ENCODE data around the gene FBXO24. TPM values are rescaled to one million over a fixed set of nuclear protein-coding genes. Genes with fewer than 3 reads are reported as not detected.

FBXO24 gene
- total and polyA plus RNA-seq, 4 donors, result 0.40 to 2.6 (median 1.5) TPM

- Histone ChIP-seq H3K4me3 (ENCODE audit: low read depth, low read length) (no peak overlapping the region), H3K27me3 (ENCODE audit: control insufficient read depth, insufficient read depth, low read length) (peaks cover 9% of the 10 kb centered on the region), H3K9me3 (ENCODE audit: control insufficient read depth, insufficient read depth, low read length) (no peaks in the 10 kb centered on the region), H3K36me3 (ENCODE audit: control insufficient read depth, insufficient read depth, low read length) (peaks cover 63% of the 10 kb centered on the region), H3K4me1 (ENCODE audit: control insufficient read depth, insufficient read depth, low read length) (peaks cover 31% of the 10 kb centered on the region), H3K27ac (ENCODE audit: low read depth, low read length) (no peak overlapping the region)
- WGBS (ENCODE audit: insufficient coverage), result 94% methylated on average over 30 of the region's 30 CpGs
- no peak for DNase-seq (ENCODE audit: low read depth in 4 of 6, low spot score in 6 of 6)
Observed at GRCh38 chr7:100572949-100573675, 13.0 kb upstream of the FBXO24 start.

GRCh38 chr7:100573691-100574361 is 12.3 kb upstream of the FBXO24 start, which contains the start of gene SAP25:
TSS of gene SAP25 (minus strand) at chr7:100573900. CDS start at chr7:100573742, 158 bp downstream.
- DNase-seq (ENCODE audit: low read depth in 4 of 6, low spot score in 6 of 6), result no peak
- Histone ChIP-seq H3K36me3 (ENCODE audit: control insufficient read depth, insufficient read depth, low read length) (peaks cover 70% of the 10 kb centered on the region), H3K27ac (ENCODE audit: low read depth, low read length) (no peak within 1 kb of the TSS), H3K27me3 (ENCODE audit: control insufficient read depth, insufficient read depth, low read length) (peaks cover 9% of the 10 kb centered on the region), H3K4me1 (ENCODE audit: control insufficient read depth, insufficient read depth, low read length) (peaks cover 24% of the 10 kb centered on the region), H3K4me3 (ENCODE audit: low read depth, low read length) (no peak within 1 kb of the TSS), H3K9me3 (ENCODE audit: control insufficient read depth, insufficient read depth, low read length) (no peaks in the 10 kb centered on the region)
- WGBS (ENCODE audit: insufficient coverage), result 89% methylated on average over 60 of the region's 70 CpGs

GRCh38 chr7:100574362-100575205 is 11.5 kb upstream of the FBXO24 start:
- no peaks in the 10 kb centered on the region for H3K9me3 ChIP-seq (ENCODE audit: control insufficient read depth, insufficient read depth, low read length)
- no peak overlapping the region for H3K27ac ChIP-seq (ENCODE audit: low read depth, low read length)
- H3K27me3 ChIP-seq (ENCODE audit: control insufficient read depth, insufficient read depth, low read length), result peaks cover 9% of the 10 kb centered on the region
- no peak overlapping the region for H3K4me3 ChIP-seq (ENCODE audit: low read depth, low read length)
- H3K36me3 ChIP-seq (ENCODE audit: control insufficient read depth, insufficient read depth, low read length), result peaks cover 77% of the 10 kb centered on the region
- 90% methylated on average over 29 of the region's 44 CpGs for WGBS (ENCODE audit: insufficient coverage)
- no peak for DNase-seq (ENCODE audit: low read depth in 4 of 6, low spot score in 6 of 6)
- H3K4me1 ChIP-seq (ENCODE audit: control insufficient read depth, insufficient read depth, low read length), result peaks cover 18% of the 10 kb centered on the region

- DNase-seq (ENCODE audit: low read depth in 4 of 6, low spot score in 6 of 6), result no peak
- H3K27ac ChIP-seq (ENCODE audit: low read depth, low read length), result no peak overlapping the region
Observed at GRCh38 chr7:100575206-100575631, 10.9 kb upstream of the FBXO24 start.

GRCh38 chr7:100575746-100576383 is 10.3 kb upstream of the FBXO24 start:
- Histone ChIP-seq H3K4me3 (ENCODE audit: low read depth, low read length) (no peak overlapping the region), H3K36me3 (ENCODE audit: control insufficient read depth, insufficient read depth, low read length) (peaks cover 90% of the 10 kb centered on the region), H3K27ac (ENCODE audit: low read depth, low read length) (no peak overlapping the region), H3K9me3 (ENCODE audit: control insufficient read depth, insufficient read depth, low read length) (no peaks in the 10 kb centered on the region), H3K27me3 (ENCODE audit: control insufficient read depth, insufficient read depth, low read length) (peaks cover 6% of the 10 kb centered on the region), H3K4me1 (ENCODE audit: control insufficient read depth, insufficient read depth, low read length) (peaks cover 6% of the 10 kb centered on the region)
- WGBS (ENCODE audit: insufficient coverage), result 90% methylated on average over 14 of the region's 17 CpGs
- DNase-seq (ENCODE audit: low read depth in 4 of 6, low spot score in 6 of 6), result no peak

More at GRCh38 chr7:100575206-100575631, 10.9 kb upstream of the FBXO24 start:
- no peak overlapping the region for H3K4me3 ChIP-seq (ENCODE audit: low read depth, low read length)
- H3K36me3 ChIP-seq (ENCODE audit: control insufficient read depth, insufficient read depth, low read length), result peaks cover 84% of the 10 kb centered on the region
- WGBS (ENCODE audit: insufficient coverage), result 86% methylated on average over 11 of the region's 14 CpGs
- H3K27me3 ChIP-seq (ENCODE audit: control insufficient read depth, insufficient read depth, low read length), result peaks cover 9% of the 10 kb centered on the region
- H3K4me1 ChIP-seq (ENCODE audit: control insufficient read depth, insufficient read depth, low read length), result peaks cover 12% of the 10 kb centered on the region
- H3K9me3 ChIP-seq (ENCODE audit: control insufficient read depth, insufficient read depth, low read length), result no peaks in the 10 kb centered on the region

GRCh38 chr7:100576384-100576993 is 9.6 kb upstream of the FBXO24 start:
- Histone ChIP-seq H3K27ac (ENCODE audit: low read depth, low read length) (no peak overlapping the region), H3K9me3 (ENCODE audit: control insufficient read depth, insufficient read depth, low read length) (no peaks in the 10 kb centered on the region), H3K36me3 (ENCODE audit: control insufficient read depth, insufficient read depth, low read length) (peaks cover 92% of the 10 kb centered on the region), H3K4me3 (ENCODE audit: low read depth, low read length) (no peak overlapping the region), H3K4me1 (ENCODE audit: control insufficient read depth, insufficient read depth, low read length) (peaks cover under 1% of the 10 kb centered on the region), H3K27me3 (ENCODE audit: control insufficient read depth, insufficient read depth, low read length) (peaks cover under 1% of the 10 kb centered on the region)
- no peak for DNase-seq (ENCODE audit: low read depth in 4 of 6, low spot score in 6 of 6)
- WGBS (ENCODE audit: insufficient coverage), result 95% methylated on average over 12 of the region's 13 CpGs

GRCh38 chr7:100577103-100577502 is 9.0 kb upstream of the FBXO24 start:
- Histone ChIP-seq H3K4me1 (ENCODE audit: control insufficient read depth, insufficient read depth, low read length) (no peaks in the 10 kb centered on the region), H3K27ac (ENCODE audit: low read depth, low read length) (no peak overlapping the region), H3K9me3 (ENCODE audit: control insufficient read depth, insufficient read depth, low read length) (no peaks in the 10 kb centered on the region), H3K27me3 (ENCODE audit: control insufficient read depth, insufficient read depth, low read length) (no peaks in the 10 kb centered on the region), H3K4me3 (ENCODE audit: low read depth, low read length) (no peak overlapping the region), H3K36me3 (ENCODE audit: control insufficient read depth, insufficient read depth, low read length) (peaks cover 98% of the 10 kb centered on the region)
- no peak for DNase-seq (ENCODE audit: low read depth in 4 of 6, low spot score in 6 of 6)
- WGBS (ENCODE audit: insufficient coverage), result 89% methylated on average over 19 of the region's 24 CpGs

GRCh38 chr7:100577507-100577906 is 8.6 kb upstream of the FBXO24 start:
- WGBS (ENCODE audit: insufficient coverage), result 95% methylated on average over 13 of the region's 14 CpGs
- Histone ChIP-seq H3K27ac (ENCODE audit: low read depth, low read length) (no peak overlapping the region), H3K9me3 (ENCODE audit: control insufficient read depth, insufficient read depth, low read length) (no peaks in the 10 kb centered on the region), H3K4me1 (ENCODE audit: control insufficient read depth, insufficient read depth, low read length) (peaks cover 4% of the 10 kb centered on the region), H3K36me3 (ENCODE audit: control insufficient read depth, insufficient read depth, low read length) (peaks cover 98% of the 10 kb centered on the region), H3K4me3 (ENCODE audit: low read depth, low read length) (no peak overlapping the region), H3K27me3 (ENCODE audit: control insufficient read depth, insufficient read depth, low read length) (no peaks in the 10 kb centered on the region)
- DNase-seq (ENCODE audit: low read depth in 4 of 6, low spot score in 6 of 6), result no peak
